ENCODE measurements around the gene ABCD3. TPM values are rescaled to one million over a fixed set of nuclear protein-coding genes. Genes with fewer than 3 reads are reported as not detected.
A peak's percentile ranks its signal among the peaks of the same experiment; 100 is the strongest.

The ABCD3 gene
- total RNA-seq, 4 donors from 2014 or later, result 31.3 to 46.6 (median 41.8) TPM

- 85 to 86% methylated on average over 2 of the region's 2 CpGs for WGBS, 2 donors
- intact Hi-C loops (cut with DNase I; ENCODE audit: low total_unique reads), result no loop called here
- no peak overlapping the region for H3K4me3 ChIP-seq (ENCODE audit: low read depth, poor library complexity, severe bottlenecking)
- DNase-seq (ENCODE audit: low spot score in 2 of 2), result no peak
- TF ChIP-seq POLR2A (IDR thresholded peaks at IDR 0.05), result no peak
- TF ChIP-seq, protein P1, sequence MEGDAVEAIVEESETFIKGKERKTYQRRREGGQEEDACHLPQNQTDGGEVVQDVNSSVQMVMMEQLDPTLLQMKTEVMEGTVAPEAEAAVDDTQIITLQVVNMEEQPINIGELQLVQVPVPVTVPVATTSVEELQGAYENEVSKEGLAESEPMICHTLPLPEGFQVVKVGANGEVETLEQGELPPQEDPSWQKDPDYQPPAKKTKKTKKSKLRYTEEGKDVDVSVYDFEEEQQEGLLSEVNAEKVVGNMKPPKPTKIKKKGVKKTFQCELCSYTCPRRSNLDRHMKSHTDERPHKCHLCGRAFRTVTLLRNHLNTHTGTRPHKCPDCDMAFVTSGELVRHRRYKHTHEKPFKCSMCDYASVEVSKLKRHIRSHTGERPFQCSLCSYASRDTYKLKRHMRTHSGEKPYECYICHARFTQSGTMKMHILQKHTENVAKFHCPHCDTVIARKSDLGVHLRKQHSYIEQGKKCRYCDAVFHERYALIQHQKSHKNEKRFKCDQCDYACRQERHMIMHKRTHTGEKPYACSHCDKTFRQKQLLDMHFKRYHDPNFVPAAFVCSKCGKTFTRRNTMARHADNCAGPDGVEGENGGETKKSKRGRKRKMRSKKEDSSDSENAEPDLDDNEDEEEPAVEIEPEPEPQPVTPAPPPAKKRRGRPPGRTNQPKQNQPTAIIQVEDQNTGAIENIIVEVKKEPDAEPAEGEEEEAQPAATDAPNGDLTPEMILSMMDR (IDR thresholded peaks at IDR 0.05), result no peak
Measured at GRCh38 chr1:94395748-94396309, 22.4 kb upstream of the ABCD3 start.

GRCh38 chr1:94396356-94397010, 21.7 kb upstream of the ABCD3 start:
- no peak for DNase-seq (ENCODE audit: low spot score in 2 of 2)
- intact Hi-C loops (cut with DNase I; ENCODE audit: low total_unique reads), result no loop called here
- H3K4me3 ChIP-seq (ENCODE audit: low read depth, poor library complexity, severe bottlenecking), result no peak overlapping the region
- 84 to 85% methylated on average over 11 of the region's 11 CpGs for WGBS, 2 donors
- TF ChIP-seq, protein P1 (IDR thresholded peaks at IDR 0.05), result no peak
- no peak for TF ChIP-seq POLR2A (IDR thresholded peaks at IDR 0.05)

GRCh38 chr1:94398356-94398755, 19.8 kb upstream of the ABCD3 start:
- TF ChIP-seq, protein P1 (IDR thresholded peaks at IDR 0.05), result no peak
- TF ChIP-seq POLR2A (IDR thresholded peaks at IDR 0.05), result no peak
- 93 to 95% methylated on average over 5 of the region's 5 CpGs for WGBS, 2 donors
- DNase-seq (ENCODE audit: low spot score in 2 of 2), result no peak
- H3K4me3 ChIP-seq (ENCODE audit: low read depth, poor library complexity, severe bottlenecking), result no peak overlapping the region
- intact Hi-C loops (cut with DNase I; ENCODE audit: low total_unique reads), result no loop called here

GRCh38 chr1:94399453-94399852, 18.7 kb upstream of the ABCD3 start:
- no peak for DNase-seq (ENCODE audit: low spot score in 2 of 2)
- no peak for TF ChIP-seq POLR2A (IDR thresholded peaks at IDR 0.05)
- TF ChIP-seq, protein P1 (IDR thresholded peaks at IDR 0.05), result no peak
- no peak overlapping the region for H3K4me3 ChIP-seq (ENCODE audit: low read depth, poor library complexity, severe bottlenecking)
- intact Hi-C loops (cut with DNase I; ENCODE audit: low total_unique reads), result no loop called here
- 84 to 88% methylated on average over 3 of the region's 3 CpGs for WGBS, 2 donors

DNA sequence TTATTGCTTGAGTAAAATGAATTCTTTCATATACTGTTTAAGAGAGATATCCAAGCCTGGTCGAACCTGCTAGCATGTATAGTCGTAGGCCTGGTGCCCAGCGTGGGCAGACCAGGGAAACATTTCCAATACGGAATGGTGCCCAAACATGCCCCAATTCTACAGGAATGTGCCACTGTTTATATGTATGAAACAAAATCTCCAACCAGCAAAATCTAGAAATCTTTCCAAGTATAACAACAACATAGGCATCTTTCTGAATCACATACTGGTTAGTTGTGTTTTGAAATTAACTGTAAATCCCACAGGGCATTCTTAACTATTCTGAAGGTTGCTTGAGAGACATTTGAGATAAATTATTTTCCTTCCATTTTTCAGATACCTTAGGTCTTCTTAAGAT, 17.0 kb upstream of the ABCD3 start:
- intact Hi-C loops (cut with DNase I; ENCODE audit: low total_unique reads), result no loop called here
- TF ChIP-seq POLR2A (IDR thresholded peaks at IDR 0.05), result no peak
- TF ChIP-seq, protein P1 (IDR thresholded peaks at IDR 0.05), result no peak
- DNase-seq (ENCODE audit: low spot score in 2 of 2), result peak in 1 of 2 donors; percentile 36
- WGBS, 2 donors, result 54 to 60% methylated on average over 4 of the region's 4 CpGs
- no peak overlapping the region for H3K4me3 ChIP-seq (ENCODE audit: low read depth, poor library complexity, severe bottlenecking)

Data from lower leg skin (tissue), 4 donors.